ENCODE measurements around the gene ARHGAP23.
A peak's percentile ranks its signal among the peaks of the same experiment; 100 is the strongest.

Gene ARHGAP23, protein sequence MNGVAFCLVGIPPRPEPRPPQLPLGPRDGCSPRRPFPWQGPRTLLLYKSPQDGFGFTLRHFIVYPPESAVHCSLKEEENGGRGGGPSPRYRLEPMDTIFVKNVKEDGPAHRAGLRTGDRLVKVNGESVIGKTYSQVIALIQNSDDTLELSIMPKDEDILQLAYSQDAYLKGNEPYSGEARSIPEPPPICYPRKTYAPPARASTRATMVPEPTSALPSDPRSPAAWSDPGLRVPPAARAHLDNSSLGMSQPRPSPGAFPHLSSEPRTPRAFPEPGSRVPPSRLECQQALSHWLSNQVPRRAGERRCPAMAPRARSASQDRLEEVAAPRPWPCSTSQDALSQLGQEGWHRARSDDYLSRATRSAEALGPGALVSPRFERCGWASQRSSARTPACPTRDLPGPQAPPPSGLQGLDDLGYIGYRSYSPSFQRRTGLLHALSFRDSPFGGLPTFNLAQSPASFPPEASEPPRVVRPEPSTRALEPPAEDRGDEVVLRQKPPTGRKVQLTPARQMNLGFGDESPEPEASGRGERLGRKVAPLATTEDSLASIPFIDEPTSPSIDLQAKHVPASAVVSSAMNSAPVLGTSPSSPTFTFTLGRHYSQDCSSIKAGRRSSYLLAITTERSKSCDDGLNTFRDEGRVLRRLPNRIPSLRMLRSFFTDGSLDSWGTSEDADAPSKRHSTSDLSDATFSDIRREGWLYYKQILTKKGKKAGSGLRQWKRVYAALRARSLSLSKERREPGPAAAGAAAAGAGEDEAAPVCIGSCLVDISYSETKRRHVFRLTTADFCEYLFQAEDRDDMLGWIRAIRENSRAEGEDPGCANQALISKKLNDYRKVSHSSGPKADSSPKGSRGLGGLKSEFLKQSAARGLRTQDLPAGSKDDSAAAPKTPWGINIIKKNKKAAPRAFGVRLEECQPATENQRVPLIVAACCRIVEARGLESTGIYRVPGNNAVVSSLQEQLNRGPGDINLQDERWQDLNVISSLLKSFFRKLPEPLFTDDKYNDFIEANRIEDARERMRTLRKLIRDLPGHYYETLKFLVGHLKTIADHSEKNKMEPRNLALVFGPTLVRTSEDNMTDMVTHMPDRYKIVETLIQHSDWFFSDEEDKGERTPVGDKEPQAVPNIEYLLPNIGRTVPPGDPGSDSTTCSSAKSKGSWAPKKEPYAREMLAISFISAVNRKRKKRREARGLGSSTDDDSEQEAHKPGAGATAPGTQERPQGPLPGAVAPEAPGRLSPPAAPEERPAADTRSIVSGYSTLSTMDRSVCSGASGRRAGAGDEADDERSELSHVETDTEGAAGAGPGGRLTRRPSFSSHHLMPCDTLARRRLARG (N-terminal part only)

DNA sequence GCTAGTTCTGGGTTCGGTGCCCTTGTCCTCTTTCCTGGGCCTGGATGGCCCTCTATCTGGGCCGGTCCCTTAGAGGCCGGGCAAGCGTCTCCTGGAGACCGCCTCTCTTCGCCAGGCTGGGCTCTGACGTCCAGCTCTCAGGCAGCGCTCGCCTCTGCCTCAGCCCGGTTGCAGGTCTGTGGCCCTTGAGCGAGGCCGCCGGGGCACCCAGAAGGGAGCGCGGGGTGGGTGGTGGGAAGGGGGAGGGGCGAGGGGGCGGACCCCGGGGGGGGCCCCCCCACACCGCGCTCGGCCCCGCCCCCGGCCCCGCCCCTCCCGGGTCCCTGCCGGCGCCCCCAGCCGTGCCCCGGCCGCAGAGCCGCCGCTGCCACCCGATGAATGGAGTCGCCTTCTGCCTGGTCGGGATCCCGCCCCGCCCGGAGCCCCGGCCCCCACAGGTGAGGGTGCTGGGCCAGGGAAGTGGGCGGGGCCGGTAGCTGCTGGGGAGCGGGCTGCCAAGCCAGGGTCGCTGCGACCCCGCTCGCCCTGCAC lies at the start of gene ARHGAP23:
Gene ARHGAP23 (plus strand): TSS at position 353 of the 531 bp plus-strand sequence. CDS start 22 bp downstream, at position 375.
- no peak for DNase-seq (ENCODE audit: low read depth in 2 of 2)

DNA sequence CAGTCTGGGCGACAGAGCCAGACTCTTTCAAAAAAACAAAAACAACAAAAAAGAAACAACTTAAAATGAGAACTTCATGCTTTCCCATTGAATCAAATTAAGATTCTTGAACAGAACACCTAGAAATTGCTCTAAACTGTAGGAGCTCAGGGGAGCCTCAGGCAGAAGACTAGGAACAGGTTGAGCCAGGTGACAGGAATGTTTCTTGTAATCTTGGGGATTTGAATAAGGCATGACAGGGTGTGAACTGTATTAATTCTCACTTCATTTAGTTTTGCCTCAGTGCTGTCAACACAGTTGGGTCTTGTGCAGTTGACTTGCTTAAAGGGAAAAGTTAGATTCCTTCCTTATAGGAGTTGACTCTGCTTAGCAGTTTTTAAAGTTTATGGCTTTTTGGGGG lies 48.8 kb upstream of the ARHGAP23 start:
- DNase-seq (ENCODE audit: low read depth in 2 of 2): no peak

DNA sequence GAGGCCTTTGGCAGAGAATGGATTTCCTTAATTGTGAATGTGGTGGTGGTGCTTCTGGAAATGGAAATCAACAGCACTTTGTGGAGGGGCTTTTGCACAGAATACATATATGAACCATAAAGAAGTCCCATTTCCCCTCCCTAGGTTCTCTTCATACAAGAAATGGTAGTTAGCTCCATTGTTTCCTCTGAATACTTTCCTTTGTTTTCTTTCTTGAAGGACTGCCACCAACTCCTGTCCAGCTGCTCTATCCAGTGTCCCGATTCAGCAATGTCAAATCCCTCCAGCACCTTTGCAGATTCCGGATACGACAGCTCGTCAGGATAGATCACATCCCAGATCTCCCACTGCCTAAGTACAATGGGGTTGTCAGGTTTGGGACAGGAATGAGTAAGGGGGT lies 33.2 kb upstream of the ARHGAP23 start:
- DNase-seq (ENCODE audit: low read depth in 2 of 2): no peak

DNA sequence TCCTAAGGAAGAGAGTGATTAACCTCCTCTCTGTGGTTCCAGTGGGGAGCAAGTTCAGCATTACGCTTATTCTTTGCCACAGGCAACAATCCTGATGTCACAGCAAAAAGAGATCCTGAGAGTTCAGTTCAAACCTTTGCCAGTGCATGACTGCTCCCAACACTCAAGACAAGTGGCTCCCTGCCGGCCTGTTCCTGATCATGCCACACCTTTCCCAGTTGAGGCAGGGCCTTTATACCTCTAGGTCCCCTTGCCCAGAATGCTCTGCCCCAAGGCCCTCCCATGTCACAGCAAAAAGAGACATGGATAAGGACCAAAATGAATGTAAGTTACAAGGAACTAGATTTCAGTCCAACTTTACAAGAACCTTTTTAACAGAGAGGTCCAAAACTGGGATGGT lies 31.0 kb upstream of the ARHGAP23 start:
- no peak for DNase-seq (ENCODE audit: low read depth in 2 of 2)

DNA sequence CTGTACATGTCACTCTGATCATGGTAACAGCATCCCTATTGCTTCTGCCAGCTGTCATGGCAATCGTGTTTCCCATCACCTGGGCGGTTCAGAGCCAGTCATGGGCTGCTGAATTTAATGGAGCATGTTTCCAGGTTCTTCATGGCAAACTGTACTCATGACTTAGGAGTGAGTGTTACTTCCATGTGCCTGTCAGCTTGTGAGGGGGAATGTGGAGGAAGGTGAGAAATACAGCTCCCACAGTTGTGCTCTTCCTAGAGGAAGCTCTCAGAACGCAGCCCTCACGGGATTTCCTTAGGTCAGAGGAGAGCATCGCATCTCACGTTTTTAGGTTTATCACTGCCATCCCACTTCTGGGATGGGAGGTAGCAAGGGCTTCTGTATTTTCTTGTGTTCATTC lies 28.0 kb upstream of the ARHGAP23 start:
- no peak for DNase-seq (ENCODE audit: low read depth in 2 of 2)

GRCh38 chr17:38401459-38401858 lies 26.8 kb upstream of the ARHGAP23 start:
- DNase-seq (ENCODE audit: low read depth in 2 of 2): no peak

DNA sequence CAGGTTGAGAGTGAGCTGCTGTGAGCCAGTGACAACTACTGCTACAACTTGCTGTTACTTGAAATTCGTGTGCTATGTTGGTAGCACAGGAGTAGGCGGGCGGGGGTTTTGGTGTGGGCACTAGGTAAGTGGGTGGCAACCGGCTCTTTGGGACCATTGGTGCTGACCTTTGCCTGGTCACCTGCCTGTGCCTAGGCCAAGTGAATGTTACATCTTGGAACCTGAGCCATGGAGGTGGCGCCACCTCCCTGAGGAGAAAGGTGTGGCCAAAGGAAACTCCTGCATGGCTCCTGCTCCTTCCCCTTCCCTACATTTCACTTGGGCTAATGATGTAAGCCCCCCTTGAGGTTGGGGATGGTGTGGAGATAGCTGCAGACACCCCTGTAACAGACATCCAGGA lies 25.4 kb upstream of the ARHGAP23 start:
- no peak for DNase-seq (ENCODE audit: low read depth in 2 of 2)

- DNase-seq (ENCODE audit: low read depth in 2 of 2): peak; percentile 23 to 42
Observed at GRCh38 chr17:38403491-38403890, 24.8 kb upstream of the ARHGAP23 start.

DNA sequence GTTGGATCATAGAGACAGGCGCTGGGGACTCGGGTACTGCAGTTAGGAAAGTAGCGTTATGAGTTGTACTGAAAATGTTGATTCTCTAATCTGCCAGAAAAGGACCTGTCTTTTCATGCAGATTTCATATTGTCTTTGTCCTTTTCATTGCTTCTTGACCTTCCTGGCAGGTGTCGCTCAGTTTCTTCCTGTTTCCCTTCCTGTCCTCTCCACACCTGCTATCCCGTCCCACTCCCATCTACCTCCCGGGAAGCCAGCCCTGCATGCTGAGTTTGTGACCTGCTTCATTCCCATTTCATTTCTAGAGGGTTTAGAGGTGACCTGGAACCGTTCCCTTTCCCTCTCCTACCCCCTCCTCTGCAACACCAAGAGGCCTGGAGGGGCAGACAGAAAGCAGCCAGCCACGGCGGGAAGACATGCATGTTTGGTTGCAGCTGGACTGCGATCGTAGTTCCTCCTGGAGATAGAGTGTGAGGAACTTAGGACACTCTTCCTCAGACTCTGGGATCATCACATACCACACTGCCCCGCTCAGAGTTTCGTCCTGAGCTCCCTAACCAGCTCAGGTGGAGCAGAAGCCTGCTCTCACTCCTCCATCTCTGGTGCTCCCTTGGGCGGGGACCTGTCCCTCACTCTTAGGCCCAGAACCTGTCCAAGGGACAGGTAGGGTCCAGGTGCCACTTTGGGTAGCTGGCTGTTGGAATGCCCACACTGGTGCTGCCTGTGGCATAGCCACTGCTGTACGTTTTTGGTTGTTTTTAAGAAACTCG lies 23.9 kb upstream of the ARHGAP23 start:
- no peak for DNase-seq (ENCODE audit: low read depth in 2 of 2)

GRCh38 chr17:38405654-38406053 lies 22.6 kb upstream of the ARHGAP23 start:
- no peak for DNase-seq (ENCODE audit: low read depth in 2 of 2)

GRCh38 chr17:38410201-38410600 lies 18.1 kb upstream of the ARHGAP23 start:
- DNase-seq (ENCODE audit: low read depth in 2 of 2): no peak

GRCh38 chr17:38415250-38416194 lies 12.7 kb upstream of the ARHGAP23 start:
- DNase-seq (ENCODE audit: low read depth in 2 of 2): peak; percentile 44 to 49

GRCh38 chr17:38416840-38417209 lies 11.4 kb upstream of the ARHGAP23 start:
- no peak for DNase-seq (ENCODE audit: low read depth in 2 of 2)

GRCh38 chr17:38417210-38417951 lies 10.9 kb upstream of the ARHGAP23 start:
- DNase-seq (ENCODE audit: low read depth in 2 of 2): no peak

DNA sequence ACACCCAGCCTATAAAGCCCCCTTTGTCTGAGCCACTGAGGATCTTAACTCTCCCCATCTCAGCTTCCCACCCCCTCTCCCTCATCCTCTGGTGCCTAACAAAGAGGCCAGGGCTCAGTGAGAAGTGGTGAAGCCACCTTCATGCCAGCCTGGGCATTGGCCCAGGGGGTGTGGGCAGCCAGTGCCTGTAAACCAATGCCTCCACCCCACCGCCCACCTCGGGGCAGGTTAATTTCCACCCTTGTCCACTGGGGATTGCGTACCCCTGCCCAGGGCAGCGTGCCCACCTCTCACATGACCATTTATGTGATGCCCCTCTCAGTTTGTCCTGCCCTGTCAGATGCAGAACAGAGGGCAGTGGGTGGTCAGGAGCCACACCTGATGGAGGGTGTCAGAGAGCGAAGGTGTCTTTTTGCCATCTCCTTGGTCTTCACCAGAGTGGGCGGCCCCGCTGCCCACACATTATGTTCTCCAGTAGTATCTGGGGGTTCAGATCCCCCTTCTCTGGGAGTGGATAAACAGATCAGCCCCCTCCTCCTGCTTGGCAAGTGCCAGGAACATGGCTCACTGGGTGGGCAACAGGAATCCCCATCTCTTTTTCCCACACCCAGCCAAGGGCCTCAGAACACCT lies 10.1 kb upstream of the ARHGAP23 start:
- DNase-seq (ENCODE audit: low read depth in 2 of 2): no peak

DNA sequence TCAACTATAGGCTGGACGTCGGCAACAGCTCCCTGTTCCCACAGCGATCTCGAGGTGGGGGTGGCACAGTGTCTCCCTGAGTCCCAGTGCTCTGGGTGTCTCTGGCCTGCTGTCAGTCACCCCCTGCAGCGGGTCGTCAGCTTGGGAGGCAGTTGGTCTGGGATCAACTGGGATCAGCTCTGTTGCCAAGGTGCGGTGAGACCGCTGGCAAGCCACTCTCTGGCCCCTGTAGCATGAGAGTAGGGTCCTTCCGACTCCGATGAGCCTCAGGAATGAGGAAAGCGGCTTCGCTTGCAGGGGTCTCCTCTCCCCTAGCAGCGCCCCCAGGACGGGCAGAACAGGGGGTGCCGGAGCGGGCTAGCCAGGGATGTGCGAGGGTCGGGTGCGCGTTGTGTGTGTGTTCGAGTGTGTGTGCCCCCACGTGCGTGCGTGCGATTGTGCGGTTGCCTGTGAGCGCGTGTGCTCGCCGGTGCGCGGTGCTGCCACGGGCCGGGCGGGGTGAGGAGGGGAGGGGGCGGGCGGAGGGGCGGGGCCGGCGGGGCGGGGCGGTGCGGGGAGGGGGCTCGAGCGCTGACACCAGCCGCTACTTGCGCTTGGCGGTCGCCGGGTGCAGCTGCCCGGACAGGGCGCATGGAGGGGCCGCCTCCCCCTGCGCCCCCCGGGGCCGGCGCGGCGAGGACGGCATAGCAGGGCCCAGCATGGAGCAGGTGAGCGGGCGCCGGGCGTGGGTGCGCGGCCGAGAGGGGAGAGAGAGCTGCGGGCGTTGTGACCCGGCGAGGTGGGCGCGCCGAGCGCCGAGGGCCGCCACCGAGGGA lies 9.4 kb upstream of the ARHGAP23 start:
- DNase-seq (ENCODE audit: low read depth in 2 of 2): no peak

DNA sequence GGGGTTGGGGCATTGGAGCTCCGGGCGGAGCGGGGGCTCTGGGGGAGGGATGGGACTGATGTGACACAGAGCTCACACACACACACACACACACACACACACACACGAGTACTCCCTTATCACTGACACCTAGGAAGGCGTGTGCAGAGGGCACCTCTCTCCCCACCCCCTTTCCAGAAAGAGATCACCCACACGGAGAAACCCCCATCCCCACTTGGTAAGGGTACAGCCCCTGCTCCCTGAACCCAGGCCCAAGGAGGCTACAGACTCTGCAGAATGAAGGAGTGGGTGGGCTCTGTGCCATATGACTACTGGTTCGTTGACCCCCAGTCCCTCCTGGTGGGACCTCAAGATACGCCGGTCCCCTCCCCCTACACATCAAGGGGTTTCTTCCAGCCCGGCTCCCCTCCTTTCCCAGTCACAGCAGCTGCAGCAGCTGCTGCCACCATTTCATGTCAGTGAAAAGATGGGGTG lies 8.7 kb upstream of the ARHGAP23 start:
- DNase-seq (ENCODE audit: low read depth in 2 of 2): no peak

DNA sequence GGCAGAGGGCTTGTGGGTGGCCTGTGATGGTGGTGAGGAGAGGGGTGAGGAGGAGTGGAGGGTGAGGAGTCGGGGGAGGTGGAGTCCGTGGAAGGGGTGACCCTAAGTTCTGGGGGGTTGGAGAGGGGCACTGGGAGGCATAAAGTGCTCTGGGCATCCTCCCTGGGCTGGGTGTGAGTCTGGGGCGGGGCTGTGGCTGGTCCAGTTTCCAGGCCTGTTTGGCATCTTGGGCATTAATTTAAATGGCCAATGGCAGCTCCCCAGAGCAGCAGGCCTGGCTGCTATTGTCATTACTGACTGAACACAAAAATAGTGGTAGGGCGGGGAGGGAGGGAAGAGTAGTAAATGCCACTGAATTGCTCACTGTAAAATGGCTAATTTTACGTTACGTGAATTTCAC lies 7.7 kb upstream of the ARHGAP23 start:
- DNase-seq (ENCODE audit: low read depth in 2 of 2): no peak
